Left cardiac atrium (tissue), 4 donors: ENCODE measurements around the gene IFI27L1. TPM values are rescaled to one million over a fixed set of nuclear protein-coding genes. Genes with fewer than 3 reads are reported as not detected.
"Not testable (repeated sequence)": the region's sequence is repeated elsewhere in the genome, so short reads cannot be mapped to it uniquely, and the experiment has no call there.

Experiments
- ATAC-seq, 2 donors: fragments of 200-7000 bp; cut with Tn5 transposase; one replicate each; pipeline ENCODE4 v1.9.1; 2020; ENCODE audit warnings: mild to moderate bottlenecking in 2 of 2, moderate library complexity in 2 of 2
- DNase-seq: peaks from one replicate; pipeline ENCODE4 v3.0.0-alpha.2; 2020
- intact Hi-C, 2 donors: fragments of 100-400 bp; cut with DNase I; formaldehyde crosslinking; loops; one replicate each; pipeline versions ENCODE4 v1.14.1 to v1.15.1; 2022 to 2023
- total RNA-seq, 2 donors: library from RNA; stranded (reverse); fragmentation: NEBNext Ultra II Directional; extraction: Animal tissue kit (Norgen Biotek cat#: 25700); gene quantifications; one replicate each; pipeline ENCODE4 v1.2.1, GENCODE V29; 2021
- donor health status: DM: no; HTN: yes; CAD: no.
- donor health status: DM: no; HTN: yes; CAD: no; lungs with severe emphysema.
- donor health status: DM: yes; HTN: yes; CAD: no.
- donor health status: Dilated cardiomyopathy.

The IFI27L1 gene
- total RNA-seq, 2 donors from 2014 or later: 10.5 to 13.8 TPM

GRCh38 chr14:94066089-94066676, 14.9 kb upstream of the IFI27L1 start:
- peak; percentile 23 to 84 for ATAC-seq
- intact Hi-C loops: no loop called here
- no peak for DNase-seq

DNA sequence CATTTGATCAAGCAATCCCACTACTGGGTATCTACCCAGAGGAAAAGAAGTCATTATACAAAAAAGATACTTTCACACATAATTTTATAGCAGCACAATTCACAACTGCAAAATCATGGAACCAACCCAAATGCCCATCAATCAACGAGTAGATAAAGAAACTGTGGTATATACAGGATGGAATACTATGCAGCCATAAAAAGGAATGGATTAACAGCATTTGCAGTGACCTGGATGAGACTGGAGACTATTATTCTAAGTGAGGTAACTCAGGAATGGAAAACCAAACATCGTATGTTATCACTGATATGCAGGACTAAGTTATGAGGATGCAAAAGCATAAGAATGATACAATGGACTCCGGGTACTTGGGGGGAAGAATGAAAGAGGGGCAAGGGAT, 9.0 kb upstream of the IFI27L1 start:
- intact Hi-C loops, DNase-seq, ATAC-seq: not testable (repeated sequence)

- DNase-seq (no peak), ATAC-seq (no peak)
- intact Hi-C loops: no loop called here
Measured at GRCh38 chr14:94074534-94074933, 6.6 kb upstream of the IFI27L1 start.

DNA sequence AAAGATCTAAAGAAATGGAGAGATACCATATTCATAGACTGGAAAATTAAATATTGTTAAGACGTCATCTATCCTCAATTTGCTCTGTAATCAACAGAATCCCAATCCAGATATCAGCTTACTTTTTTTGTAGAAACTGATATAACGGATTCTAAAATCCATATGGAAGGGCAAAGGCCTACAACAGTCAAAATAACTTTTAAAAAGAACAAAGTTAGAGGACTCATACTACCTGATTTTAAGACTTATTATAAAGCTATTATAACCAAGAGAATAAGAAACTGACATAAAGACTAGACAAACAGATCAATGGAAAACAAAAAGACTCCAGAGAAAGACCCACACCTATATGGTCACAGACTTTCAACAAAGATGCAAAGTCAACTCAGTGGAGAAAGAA, 6.1 kb upstream of the IFI27L1 start:
- DNase-seq (no peak), ATAC-seq (no peak)
- intact Hi-C loops: no loop called here

DNA sequence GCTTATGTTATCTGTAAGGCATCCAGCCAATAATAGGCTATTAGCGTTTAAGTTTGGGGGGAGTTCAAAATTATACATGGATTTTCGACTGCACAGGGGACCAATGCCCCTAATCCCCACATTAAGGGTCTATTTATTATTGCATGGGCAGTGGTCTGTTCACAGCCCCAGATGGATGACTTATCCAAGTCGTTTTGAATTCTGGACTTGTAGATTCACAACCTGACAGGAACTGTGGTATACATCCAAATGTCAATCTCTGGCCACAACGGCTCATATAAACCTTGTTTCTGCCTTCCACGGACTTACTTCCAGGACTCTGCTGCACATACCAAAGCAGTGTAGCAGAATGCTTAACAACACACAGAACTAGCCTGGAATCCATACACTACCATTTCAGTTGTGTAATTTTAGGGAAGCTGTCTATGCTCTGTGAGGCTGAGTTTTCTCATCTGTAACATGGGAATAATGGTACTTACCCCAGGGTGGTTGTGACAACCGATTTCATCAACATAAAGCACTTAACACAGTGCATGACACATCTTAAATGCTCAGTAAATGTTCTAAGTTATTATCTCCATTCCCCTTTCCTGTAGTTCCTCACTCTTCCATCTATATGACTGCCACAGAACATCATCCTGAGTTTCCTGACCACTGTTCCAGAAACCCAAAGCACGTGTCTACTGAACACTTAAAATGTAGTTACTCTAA, 3.8 kb upstream of the IFI27L1 start:
- intact Hi-C loops: no loop called here
- ATAC-seq (no peak), DNase-seq (no peak)

- intact Hi-C loops: no loop called here
- DNase-seq: no peak
- no peak for ATAC-seq
Measured at GRCh38 chr14:94077823-94078222, 3.3 kb upstream of the IFI27L1 start.

DNA sequence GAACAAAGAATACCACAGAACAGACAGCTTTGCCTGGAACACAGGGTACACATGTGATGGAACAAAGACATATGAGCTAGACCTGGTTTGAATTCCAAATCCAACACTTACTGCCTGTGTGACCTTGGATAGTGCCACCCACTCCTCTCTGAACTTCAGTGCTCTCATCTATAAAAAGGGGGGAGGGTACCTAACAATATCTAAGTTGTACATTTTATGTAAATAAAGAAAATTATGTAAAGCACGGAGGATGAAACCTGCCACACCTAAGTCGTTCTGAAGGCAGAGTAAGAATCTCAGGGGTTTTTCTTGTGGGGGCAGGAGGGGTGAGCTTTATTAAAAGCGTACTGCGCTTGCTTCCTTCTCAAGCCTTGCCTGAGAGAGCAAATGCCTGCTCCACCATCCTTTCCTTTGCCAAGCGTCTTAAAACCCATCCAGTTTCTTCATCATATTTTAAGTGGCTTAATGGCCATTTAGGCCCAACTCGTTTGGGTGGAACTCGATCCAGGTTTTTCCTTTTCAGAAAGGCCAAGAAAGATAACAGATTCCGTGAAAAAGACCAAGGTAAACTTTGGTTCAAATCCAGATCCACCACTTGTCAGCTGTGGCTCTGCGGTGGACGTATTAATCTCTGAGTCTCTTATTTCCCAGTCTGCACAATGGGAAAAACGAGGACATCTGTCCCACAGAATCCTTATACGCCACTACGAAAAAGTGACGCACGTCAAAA, 1.1 kb upstream of the IFI27L1 start:
- no peak for DNase-seq
- intact Hi-C loops: loop anchor here in 1 of 2 donors (2.0 kb wide), 1 partner anchor 49 kb away; the partner anchor contains the start of gene IFI27L2
- ATAC-seq: no peak

GRCh38 chr14:94081386-94081820, 293 bp downstream of the IFI27L1 start:
- DNase-seq (no peak), ATAC-seq (peak; percentile 1 to 34)
- intact Hi-C loops: loop anchor here in 1 of 2 donors (2.0 kb wide), 1 partner anchor 47 kb away; the partner anchor contains the start of gene IFI27L2

DNA sequence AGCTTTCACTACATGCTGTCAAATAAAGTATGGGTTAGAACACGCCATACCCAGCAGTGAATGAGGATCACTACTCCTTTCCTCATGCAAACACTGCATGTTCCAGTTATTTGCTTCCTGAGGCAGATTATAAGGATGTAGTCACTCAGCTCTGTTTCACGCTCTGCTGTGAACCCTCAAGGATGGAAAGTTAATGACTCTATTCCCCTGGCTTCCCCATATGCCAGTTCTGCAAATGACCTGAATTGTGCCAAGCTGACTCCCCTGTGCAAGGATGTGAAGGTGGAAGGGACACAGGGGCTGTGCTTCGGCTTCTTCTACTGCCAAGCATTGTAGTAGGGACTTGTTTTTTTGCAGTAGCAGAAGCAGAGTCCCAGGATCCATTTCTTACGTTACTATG, 6.8 kb downstream of the IFI27L1 start:
- DNase-seq (no peak), ATAC-seq (no peak)
- intact Hi-C loops: no loop called here

GRCh38 chr14:94088516-94088915, 7.4 kb downstream of the IFI27L1 start:
- intact Hi-C loops: no loop called here
- DNase-seq: no peak
- peak in 1 of 2 donors; percentile 16 for ATAC-seq

DNA sequence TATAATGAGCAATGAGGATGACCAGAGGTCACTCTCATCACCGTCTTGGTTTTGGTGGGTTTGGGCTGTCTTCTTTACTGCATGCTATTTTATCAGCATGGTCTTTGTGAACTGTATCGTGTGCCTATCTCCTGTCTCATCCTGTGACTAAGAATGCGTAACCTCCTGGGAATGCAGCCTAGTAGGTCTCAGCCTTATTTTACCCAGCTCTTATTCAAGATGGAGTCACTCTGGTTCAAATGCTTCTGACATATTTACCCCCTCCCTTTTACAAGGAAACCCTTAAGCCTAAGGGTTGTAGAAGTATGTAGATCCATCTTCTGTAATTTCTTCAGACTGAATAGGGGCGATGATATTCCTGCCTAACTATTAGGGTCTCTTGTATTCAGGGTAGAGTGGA, 8.4 kb downstream of the IFI27L1 start:
- DNase-seq (no peak), ATAC-seq (no peak)
- intact Hi-C loops: no loop called here

DNA sequence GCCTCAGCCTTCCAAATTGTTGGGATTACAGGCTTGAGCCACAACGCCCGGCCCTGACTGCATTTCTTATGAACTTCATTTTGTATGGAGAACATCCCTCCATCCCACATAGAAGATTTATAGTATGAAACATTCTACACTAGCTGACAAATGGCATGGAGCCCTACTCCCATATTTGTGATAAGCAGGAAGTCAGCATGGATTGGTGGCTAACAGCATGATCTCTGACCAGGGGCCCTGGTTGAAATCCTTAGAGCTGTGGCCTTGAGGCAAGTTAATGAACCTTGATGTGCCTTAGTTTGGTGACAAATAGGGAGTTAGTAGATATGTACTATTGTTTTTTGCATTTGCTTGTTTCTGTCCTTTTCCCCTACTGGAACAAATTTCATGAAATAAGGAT, 12.3 kb downstream of the IFI27L1 start:
- DNase-seq: no peak
- ATAC-seq: no peak
- intact Hi-C loops: no loop called here

DNA sequence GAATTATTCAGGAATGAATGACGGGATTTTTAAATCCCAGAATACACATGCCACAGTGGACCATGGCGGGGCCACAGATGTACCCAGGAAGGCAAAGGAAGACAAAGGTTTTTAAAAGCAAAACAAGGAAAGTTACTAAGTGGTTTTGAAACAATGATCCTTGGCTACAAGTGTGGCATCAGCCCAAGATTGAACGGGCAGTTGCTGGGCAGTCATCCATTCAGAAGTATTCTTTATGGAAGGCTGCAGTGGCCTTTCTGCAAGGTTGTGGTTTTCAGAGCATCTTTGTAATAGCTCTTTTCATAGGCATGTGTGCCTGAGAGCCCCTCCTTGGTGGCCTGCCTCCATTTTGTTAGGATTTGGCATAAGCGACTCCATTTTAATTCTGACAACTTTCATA, 16.0 kb downstream of the IFI27L1 start:
- intact Hi-C loops: no loop called here
- no peak for DNase-seq
- ATAC-seq: no peak

GRCh38 chr14:94098326-94098992, 17.3 kb downstream of the IFI27L1 start:
- DNase-seq (no peak), ATAC-seq (no peak)
- intact Hi-C loops: no loop called here

DNA sequence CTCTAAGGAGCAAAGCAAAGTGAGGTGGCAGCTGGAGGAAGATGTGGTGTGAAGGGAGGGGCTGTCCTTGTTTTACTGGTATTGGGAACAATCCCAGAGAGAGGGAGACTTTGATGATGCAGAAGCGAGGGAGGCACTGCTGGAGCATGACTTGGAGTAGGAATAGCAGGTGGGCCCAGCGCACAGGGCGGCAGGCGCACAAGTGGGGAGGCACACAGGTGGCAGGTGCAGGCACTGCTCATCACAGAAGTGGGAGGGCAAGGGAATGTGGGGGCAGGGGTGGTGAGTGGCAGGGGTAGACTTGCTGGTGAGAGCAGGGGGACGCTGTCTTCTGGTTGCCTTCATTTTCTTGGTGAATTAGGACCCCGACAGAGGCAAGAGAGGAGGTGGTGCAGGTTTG, 17.9 kb downstream of the IFI27L1 start:
- intact Hi-C loops: no loop called here

GRCh38 chr14:94100847-94101246, 19.7 kb downstream of the IFI27L1 start:
- no peak for DNase-seq
- peak; percentile 48 to 75 for ATAC-seq
- intact Hi-C loops: no loop called here

More for the DNA sequence above, 17.9 kb downstream of the IFI27L1 start:
- no peak for DNase-seq
- ATAC-seq: no peak

DNA sequence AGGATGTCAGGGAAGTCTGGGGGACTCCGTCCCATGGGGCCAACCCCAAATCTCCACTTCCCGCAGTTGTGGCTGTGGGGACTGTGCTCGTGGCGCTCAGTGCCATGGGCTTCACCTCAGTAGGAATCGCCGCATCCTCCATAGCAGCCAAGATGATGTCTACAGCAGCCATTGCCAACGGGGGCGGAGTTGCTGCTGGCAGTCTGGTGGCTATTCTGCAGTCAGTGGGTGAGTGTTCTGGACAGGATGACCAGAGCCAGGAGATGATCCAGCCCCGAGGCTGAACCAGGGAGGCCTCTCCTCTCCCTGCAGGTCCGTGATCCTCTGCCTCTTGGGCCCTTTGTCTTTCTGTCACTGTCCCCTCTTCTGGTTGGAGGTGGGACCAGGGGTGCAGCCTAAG, 20.6 kb downstream of the IFI27L1 start:
- peak; percentile 49 for DNase-seq
- intact Hi-C loops: no loop called here
- ATAC-seq: peak; percentile 55 to 56

DNA sequence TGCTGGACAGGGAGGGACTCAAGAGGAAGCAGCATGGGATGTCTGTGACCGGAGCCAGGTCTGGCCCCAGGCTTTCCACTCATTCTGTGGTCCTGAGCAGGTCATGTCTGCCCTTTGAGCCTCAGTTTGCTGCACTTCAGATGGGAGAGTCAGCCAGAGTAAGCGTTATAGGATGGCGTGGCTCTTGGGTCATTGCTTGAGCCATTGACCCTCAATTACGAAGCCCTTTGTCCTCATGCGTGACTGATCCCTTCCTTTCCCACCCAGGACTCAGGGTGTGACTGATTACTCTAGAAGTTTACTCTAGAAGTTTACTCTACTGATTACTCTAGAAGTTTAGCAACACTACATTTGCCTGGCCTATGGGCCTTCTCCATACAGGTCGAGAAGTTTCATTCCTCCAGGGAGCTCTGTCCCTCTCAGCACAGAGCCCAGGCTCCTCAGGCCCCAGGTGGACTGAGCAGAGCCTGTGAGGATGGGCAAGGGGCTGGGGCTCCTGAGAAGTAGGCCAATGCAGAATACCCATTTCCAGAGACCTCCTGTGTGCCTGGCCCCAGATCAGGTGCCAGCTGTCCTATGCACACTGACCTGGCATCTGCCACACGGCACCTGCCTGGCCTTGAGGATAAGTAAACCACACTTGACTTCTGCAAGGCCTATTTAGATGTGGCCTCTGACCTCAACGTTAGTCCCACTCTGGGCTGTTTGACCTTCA, 21.8 kb downstream of the IFI27L1 start:
- ATAC-seq: no peak
- DNase-seq: no peak
- intact Hi-C loops: no loop called here

GRCh38 chr14:94103554-94104150, 22.5 kb downstream of the IFI27L1 start:
- no peak for ATAC-seq
- no peak for DNase-seq
- intact Hi-C loops: no loop called here
